HG02885 (cell line): ENCODE measurements around the gene TMEM258.

Experiments
- ATAC-seq: cut with Tn5 transposase; IDR thresholded peaks from one replicate; pipeline ENCODE4 v1.9.1; 2021; ENCODE audit warnings: mild to moderate bottlenecking; ENCODE audit not compliant: unreplicated experiment, poor library complexity

Gene TMEM258

GRCh38 chr11:61826930-61827570 lies 34.7 kb upstream of the TMEM258 start:
- ATAC-seq, result peak; percentile 3

GRCh38 chr11:61820174-61820573 lies 27.8 kb upstream of the TMEM258 start:
- no peak for ATAC-seq

GRCh38 chr11:61817471-61818202 lies 25.2 kb upstream of the TMEM258 start:
- no peak for ATAC-seq

GRCh38 chr11:61816736-61817455 lies 24.5 kb upstream of the TMEM258 start, which contains the start of gene FADS1:
Gene FADS1 (minus strand): TSS chr11:61817003. CDS start chr11:61816929, 74 bp downstream.
- peak; percentile 50 for ATAC-seq

GRCh38 chr11:61815790-61816735 lies 23.7 kb upstream of the TMEM258 start:
- peak; percentile 19 for ATAC-seq

- peak; percentile 72 for ATAC-seq
Measured at GRCh38 chr11:61814958-61815789, 22.8 kb upstream of the TMEM258 start.

GRCh38 chr11:61814247-61814957 lies 22.0 kb upstream of the TMEM258 start:
- no peak for ATAC-seq

GRCh38 chr11:61812736-61813411 lies 20.5 kb upstream of the TMEM258 start:
- ATAC-seq, result no peak

- ATAC-seq, result no peak
Measured at GRCh38 chr11:61811831-61812230, 19.4 kb upstream of the TMEM258 start.

- ATAC-seq, result no peak
Measured at GRCh38 chr11:61810671-61811175, 18.3 kb upstream of the TMEM258 start.

- no peak for ATAC-seq
Measured at GRCh38 chr11:61806785-61807184, 14.4 kb upstream of the TMEM258 start.

- no peak for ATAC-seq
Measured at GRCh38 chr11:61805146-61805545, 12.7 kb upstream of the TMEM258 start.

- no peak for ATAC-seq
Measured at GRCh38 chr11:61803889-61804647, 11.7 kb upstream of the TMEM258 start.

- ATAC-seq, result no peak
Measured at GRCh38 chr11:61802605-61803004, 10.2 kb upstream of the TMEM258 start.

- ATAC-seq, result no peak
Measured at GRCh38 chr11:61800331-61801281, 8.2 kb upstream of the TMEM258 start.

GRCh38 chr11:61799665-61800284 lies 7.4 kb upstream of the TMEM258 start:
- ATAC-seq, result no peak
